Ishikawa (cell line): ENCODE data around the gene CHMP4B.

Source experiments
- CEBPB ChIP-seq: IDR thresholded peaks from 2 replicates; pipeline ENCODE4 v1.6.1; 2012
- CREB1 ChIP-seq: IDR thresholded peaks from 2 replicates; pipeline ENCODE4 v1.6.1; 2012; ENCODE audit warnings: low read depth
- EGR1 ChIP-seq: IDR thresholded peaks from 2 replicates; pipeline ENCODE4 v1.6.1; 2012
- EP300 ChIP-seq: IDR thresholded peaks from 2 replicates; pipeline ENCODE4 v1.6.1; 2012; ENCODE audit warnings: borderline replicate concordance
- FOXM1 ChIP-seq: IDR thresholded peaks from 2 replicates; pipeline ENCODE4 v1.6.1; 2012; ENCODE audit warnings: low read depth, borderline replicate concordance
- MAX ChIP-seq: IDR thresholded peaks from 2 replicates; pipeline ENCODE4 v1.6.1; 2012
- NFIC ChIP-seq: IDR thresholded peaks from 2 replicates; pipeline ENCODE4 v1.6.1; 2012
- RAD21 ChIP-seq: IDR thresholded peaks from 2 replicates; pipeline ENCODE4 v1.6.1; 2012; ENCODE audit warnings: low read depth
- REST ChIP-seq: IDR thresholded peaks from 2 replicates; pipeline ENCODE4 v1.6.1; 2012; ENCODE audit warnings: low read depth, mild to moderate bottlenecking
- TAF1 ChIP-seq: IDR thresholded peaks from 2 replicates; pipeline ENCODE4 v1.6.1; 2012; ENCODE audit warnings: low read depth, mild to moderate bottlenecking
- TCF12 ChIP-seq: IDR thresholded peaks from 2 replicates; pipeline ENCODE4 v1.6.1; 2012; ENCODE audit warnings: low read depth
- TEAD4 ChIP-seq: IDR thresholded peaks from 2 replicates; pipeline ENCODE4 v1.6.1; 2012
- USF1 ChIP-seq: IDR thresholded peaks from 2 replicates; pipeline ENCODE4 v1.6.1; 2012
- YY1 ChIP-seq: IDR thresholded peaks from 2 replicates; pipeline ENCODE4 v1.6.1; 2012; ENCODE audit warnings: low read depth
- ZBTB7A ChIP-seq: IDR thresholded peaks from 2 replicates; pipeline ENCODE4 v1.6.1; 2012; ENCODE audit warnings: low read depth

Gene CHMP4B

GRCh38 chr20:33836277-33836676 lies 25.1 kb downstream of the CHMP4B start:
- TF ChIP-seq FOXM1 (no peak), RAD21 (no peak), CEBPB (no peak), EGR1 (no peak), CREB1 (no peak), YY1 (no peak), TEAD4 (no peak), REST (no peak), EP300 (no peak)

GRCh38 chr20:33837096-33837830 lies 26.1 kb downstream of the CHMP4B start:
- TF ChIP-seq NFIC (no peak), FOXM1 (no peak), RAD21 (no peak), CEBPB (no peak)

- TF ChIP-seq FOXM1 (no peak), MAX (no peak), REST (no peak), TEAD4 (no peak), YY1 (no peak), CEBPB (no peak), EGR1 (no peak), USF1 (no peak), NFIC (no peak), TCF12 (no peak), CREB1 (no peak), RAD21 (no peak), EP300 (no peak), ZBTB7A (no peak), TAF1 (no peak)
These were observed 27.1 kb downstream of the CHMP4B start for GRCh38 chr20:33838035-33838864.

- no peak for TF ChIP-seq YY1
- TF ChIP-seq CEBPB: no peak
- no peak for TF ChIP-seq ZBTB7A
- no peak for TF ChIP-seq FOXM1
- TF ChIP-seq USF1: no peak
- TF ChIP-seq NFIC: no peak
- no peak for TF ChIP-seq MAX
- no peak for TF ChIP-seq REST
- no peak for TF ChIP-seq TAF1
- TF ChIP-seq EP300: no peak
These were observed 28.4 kb downstream of the CHMP4B start for GRCh38 chr20:33839591-33839990.
